HT1080 (cell line): Measurements from ENCODE around the gene TRAPPC8. TPM values are rescaled to one million over a fixed set of nuclear protein-coding genes. Genes with fewer than 3 reads are reported as not detected.
"Not testable (repeated sequence)": the region's sequence is repeated elsewhere in the genome, so short reads cannot be mapped to it uniquely, and the experiment has no call there.

Source experiments
- DNase-seq: peaks from one replicate; pipeline ENCODE4 v3.0.0-alpha.2; 2015; ENCODE audit warnings: low read depth
- polyA plus RNA-seq, 2 experiments: library from polyadenylated mRNA; depleted of rRNA; stranded (reverse); fragments of >200 nt; gene quantifications; 2 replicates each; pipeline ENCODE4 v1.2.3, GENCODE V29; 2015
- total RNA-seq: library from RNA; depleted of rRNA; stranded (reverse); fragments of >200 nt; shearing (Covaris generic); gene quantifications from 2 replicates; pipeline ENCODE4 v1.2.3, GENCODE V29; 2014; rRNA removed

Gene TRAPPC8
- 27.8 and 35.2 TPM in 2 replicates for total RNA-seq
- polyA plus RNA-seq (2015; cell fraction: cytosol; rRNA removed) = 20.1 and 22.2 TPM in 2 replicates
- 55.6 and 67.7 TPM in 2 replicates for polyA plus RNA-seq (2015; cell fraction: nucleus; rRNA removed)

- peak; percentile 95 for DNase-seq
Measured at GRCh38 chr18:31942999-31943877, at the start of gene TRAPPC8. TRAPPC8 (minus strand) TSS chr18:31943128; CDS start chr18:31942764, 364 bp downstream.

GRCh38 chr18:31990823-31991222, 47.9 kb upstream of the TRAPPC8 start:
- DNase-seq = peak; percentile 34

GRCh38 chr18:31983976-31984375, 41.0 kb upstream of the TRAPPC8 start:
- no peak for DNase-seq

GRCh38 chr18:31983020-31983419, 40.1 kb upstream of the TRAPPC8 start:
- DNase-seq = no peak

- DNase-seq = no peak
Measured at GRCh38 chr18:31980863-31981262, 37.9 kb upstream of the TRAPPC8 start.

- no peak for DNase-seq
Measured at GRCh38 chr18:31979714-31980113, 36.8 kb upstream of the TRAPPC8 start.

GRCh38 chr18:31978616-31979015, 35.7 kb upstream of the TRAPPC8 start:
- no peak for DNase-seq

- DNase-seq = peak; percentile 38
Measured at GRCh38 chr18:31977270-31977872, 34.4 kb upstream of the TRAPPC8 start.

- no peak for DNase-seq
Measured at GRCh38 chr18:31976242-31976641, 33.3 kb upstream of the TRAPPC8 start.

- DNase-seq = no peak
Measured at GRCh38 chr18:31973929-31974546, 31.1 kb upstream of the TRAPPC8 start.

GRCh38 chr18:31970617-31971016, 27.7 kb upstream of the TRAPPC8 start:
- DNase-seq = peak; percentile 38

GRCh38 chr18:31965316-31965970, 22.5 kb upstream of the TRAPPC8 start:
- no peak for DNase-seq

- no peak for DNase-seq
Measured at GRCh38 chr18:31957728-31958127, 14.8 kb upstream of the TRAPPC8 start.

GRCh38 chr18:31954349-31954748, 11.4 kb upstream of the TRAPPC8 start:
- DNase-seq = peak; percentile 54

- DNase-seq = not testable (repeated sequence)
Measured at GRCh38 chr18:31953699-31954098, 10.8 kb upstream of the TRAPPC8 start.

- DNase-seq = no peak
Measured at GRCh38 chr18:31952223-31952622, 9.3 kb upstream of the TRAPPC8 start.

- no peak for DNase-seq
Measured at GRCh38 chr18:31950583-31950982, 7.7 kb upstream of the TRAPPC8 start.

- DNase-seq = not testable (repeated sequence)
Measured at GRCh38 chr18:31948349-31948748, 5.4 kb upstream of the TRAPPC8 start.

GRCh38 chr18:31946305-31947046, 3.5 kb upstream of the TRAPPC8 start:
- DNase-seq = no peak
